ENCODE measurements around the gene TAF11L2. TPM values are rescaled to one million over a fixed set of nuclear protein-coding genes. Genes with fewer than 3 reads are reported as not detected.
A peak's percentile ranks its signal among the peaks of the same experiment; 100 is the strongest.
"Not testable (repeated sequence)": the region's sequence is repeated elsewhere in the genome, so short reads cannot be mapped to it uniquely, and the experiment has no call there.

Gene TAF11L2
- total RNA-seq, 2 donors from 2014 or later = not detected

GRCh38 chr5:17487174-17487512, 10.9 kb upstream of the TAF11L2 start:
- Mint-ChIP-seq H3K9me3 (peaks cover 3 to 4% of the 10 kb centered on the region in 2 donors), H3K4me3 (no peak overlapping the region), H3K27ac (no peak overlapping the region), H3K27me3 (ENCODE audit: low read depth) (no peaks in the 10 kb centered on the region), H3K4me1 (ENCODE audit: low read depth) (no peaks in the 10 kb centered on the region), H3K36me3 (ENCODE audit: insufficient read depth in 2 of 2) (peaks cover 0 to 5% of the 10 kb centered on the region in 2 donors)
- ATAC-seq (replicated peaks in 1 of 2) (no peak), DNase-seq (no peak)

GRCh38 chr5:17491257-17491656, 6.8 kb upstream of the TAF11L2 start:
- not testable (repeated sequence) for H3K27me3 Mint-ChIP-seq (ENCODE audit: low read depth); H3K4me1 Mint-ChIP-seq (ENCODE audit: low read depth); DNase-seq; ATAC-seq (replicated peaks in 1 of 2); H3K4me3 Mint-ChIP-seq; H3K36me3 Mint-ChIP-seq (ENCODE audit: insufficient read depth in 2 of 2); H3K9me3 Mint-ChIP-seq; H3K27ac Mint-ChIP-seq

- Mint-ChIP-seq H3K9me3 (peaks cover 5 to 9% of the 10 kb centered on the region in 2 donors), H3K36me3 (ENCODE audit: insufficient read depth in 2 of 2) (peaks cover 0 to 6% of the 10 kb centered on the region in 2 donors), H3K4me1 (ENCODE audit: low read depth) (no peaks in the 10 kb centered on the region), H3K27me3 (ENCODE audit: low read depth) (no peaks in the 10 kb centered on the region), H3K27ac (no peak overlapping the region), H3K4me3 (no peak overlapping the region)
- DNase-seq (no peak), ATAC-seq (replicated peaks in 1 of 2) (no peak)
These were observed 5.3 kb upstream of the TAF11L2 start for GRCh38 chr5:17492770-17493169.

GRCh38 chr5:17497446-17497845, 585 bp upstream of the TAF11L2 start:
- Mint-ChIP-seq H3K27ac (no peak overlapping the region), H3K4me3 (no peak overlapping the region), H3K36me3 (ENCODE audit: insufficient read depth in 2 of 2) (peaks cover 0 to 6% of the 10 kb centered on the region in 2 donors), H3K4me1 (ENCODE audit: low read depth) (no peaks in the 10 kb centered on the region), H3K27me3 (ENCODE audit: low read depth) (no peaks in the 10 kb centered on the region), H3K9me3 (peaks cover 5 to 14% of the 10 kb centered on the region in 2 donors)
- no peak for DNase-seq
- no peak for ATAC-seq (replicated peaks in 1 of 2)

GRCh38 chr5:17511775-17512325, 13.8 kb downstream of the TAF11L2 start:
- no peak for DNase-seq
- no peaks in the 10 kb centered on the region for H3K36me3 Mint-ChIP-seq (ENCODE audit: insufficient read depth in 2 of 2)
- no peak overlapping the region for H3K4me3 Mint-ChIP-seq
- no peaks in the 10 kb centered on the region for H3K27me3 Mint-ChIP-seq (ENCODE audit: low read depth)
- no peak for ATAC-seq (replicated peaks in 1 of 2)
- H3K4me1 Mint-ChIP-seq (ENCODE audit: low read depth) = no peaks in the 10 kb centered on the region
- H3K9me3 Mint-ChIP-seq = peaks cover 3 to 4% of the 10 kb centered on the region in 2 donors
- no peak overlapping the region for H3K27ac Mint-ChIP-seq

- DNase-seq; ATAC-seq (replicated peaks in 1 of 2): not testable (repeated sequence)
These were observed 19.5 kb downstream of the TAF11L2 start for GRCh38 chr5:17517526-17517925.

GRCh38 chr5:17518067-17518466, 20.0 kb downstream of the TAF11L2 start, which contains the start of gene TAF11L3:
Gene TAF11L3 (plus strand): TSS chr5:17518367.
- not testable (repeated sequence) for H3K27me3 Mint-ChIP-seq (ENCODE audit: low read depth); H3K4me3 Mint-ChIP-seq; DNase-seq; H3K9me3 Mint-ChIP-seq; H3K36me3 Mint-ChIP-seq (ENCODE audit: insufficient read depth in 2 of 2); H3K4me1 Mint-ChIP-seq (ENCODE audit: low read depth); ATAC-seq (replicated peaks in 1 of 2); H3K27ac Mint-ChIP-seq

More at GRCh38 chr5:17517526-17517925, 19.5 kb downstream of the TAF11L2 start:
- H3K36me3 Mint-ChIP-seq (ENCODE audit: insufficient read depth in 2 of 2); H3K27me3 Mint-ChIP-seq (ENCODE audit: low read depth); H3K9me3 Mint-ChIP-seq; H3K27ac Mint-ChIP-seq; H3K4me1 Mint-ChIP-seq (ENCODE audit: low read depth); H3K4me3 Mint-ChIP-seq: not testable (repeated sequence)

GRCh38 chr5:17519508-17519907, 21.5 kb downstream of the TAF11L2 start:
- not testable (repeated sequence) for H3K4me1 Mint-ChIP-seq (ENCODE audit: low read depth); DNase-seq; H3K9me3 Mint-ChIP-seq; H3K36me3 Mint-ChIP-seq (ENCODE audit: insufficient read depth in 2 of 2); H3K27ac Mint-ChIP-seq; H3K4me3 Mint-ChIP-seq; ATAC-seq (replicated peaks in 1 of 2); H3K27me3 Mint-ChIP-seq (ENCODE audit: low read depth)

GRCh38 chr5:17521501-17521900, 23.5 kb downstream of the TAF11L2 start, which contains the start of gene TAF11L4:
Gene TAF11L4 (plus strand): TSS chr5:17521801.
- H3K4me1 Mint-ChIP-seq (ENCODE audit: low read depth); H3K36me3 Mint-ChIP-seq (ENCODE audit: insufficient read depth in 2 of 2); ATAC-seq (replicated peaks in 1 of 2); H3K4me3 Mint-ChIP-seq; H3K27ac Mint-ChIP-seq; H3K9me3 Mint-ChIP-seq; H3K27me3 Mint-ChIP-seq (ENCODE audit: low read depth); DNase-seq: not testable (repeated sequence)

- H3K27ac Mint-ChIP-seq; ATAC-seq (replicated peaks in 1 of 2); H3K36me3 Mint-ChIP-seq (ENCODE audit: insufficient read depth in 2 of 2); H3K27me3 Mint-ChIP-seq (ENCODE audit: low read depth); H3K4me3 Mint-ChIP-seq; H3K9me3 Mint-ChIP-seq; DNase-seq; H3K4me1 Mint-ChIP-seq (ENCODE audit: low read depth): not testable (repeated sequence)
These were observed 26.9 kb downstream of the TAF11L2 start, which contains the start of gene TAF11L5 for GRCh38 chr5:17524935-17525334. Gene TAF11L5 (plus strand): TSS chr5:17525235.

GRCh38 chr5:17526504-17526903, 28.5 kb downstream of the TAF11L2 start:
- ATAC-seq (replicated peaks in 1 of 2) = not testable (repeated sequence)

GRCh38 chr5:17528369-17528768, 30.3 kb downstream of the TAF11L2 start, which contains the start of gene TAF11L6:
Gene TAF11L6 (plus strand): TSS chr5:17528669.
- not testable (repeated sequence) for H3K36me3 Mint-ChIP-seq (ENCODE audit: insufficient read depth in 2 of 2); DNase-seq; H3K27me3 Mint-ChIP-seq (ENCODE audit: low read depth); H3K4me3 Mint-ChIP-seq; H3K27ac Mint-ChIP-seq; H3K4me1 Mint-ChIP-seq (ENCODE audit: low read depth); ATAC-seq (replicated peaks in 1 of 2); H3K9me3 Mint-ChIP-seq

More at GRCh38 chr5:17526504-17526903, 28.5 kb downstream of the TAF11L2 start:
- H3K9me3 Mint-ChIP-seq; H3K4me3 Mint-ChIP-seq; H3K27ac Mint-ChIP-seq; H3K4me1 Mint-ChIP-seq (ENCODE audit: low read depth); H3K27me3 Mint-ChIP-seq (ENCODE audit: low read depth); H3K36me3 Mint-ChIP-seq (ENCODE audit: insufficient read depth in 2 of 2): not testable (repeated sequence)
- DNase-seq = peak in 1 of 2 donors; percentile 1
